ENCODE data around the gene MAPK12. TPM values are rescaled to one million over a fixed set of nuclear protein-coding genes. Genes with fewer than 3 reads are reported as not detected.

Gene MAPK12
- total RNA-seq, 2 experiments from 2014 or later = 9.1 to 9.7 TPM

DNA sequence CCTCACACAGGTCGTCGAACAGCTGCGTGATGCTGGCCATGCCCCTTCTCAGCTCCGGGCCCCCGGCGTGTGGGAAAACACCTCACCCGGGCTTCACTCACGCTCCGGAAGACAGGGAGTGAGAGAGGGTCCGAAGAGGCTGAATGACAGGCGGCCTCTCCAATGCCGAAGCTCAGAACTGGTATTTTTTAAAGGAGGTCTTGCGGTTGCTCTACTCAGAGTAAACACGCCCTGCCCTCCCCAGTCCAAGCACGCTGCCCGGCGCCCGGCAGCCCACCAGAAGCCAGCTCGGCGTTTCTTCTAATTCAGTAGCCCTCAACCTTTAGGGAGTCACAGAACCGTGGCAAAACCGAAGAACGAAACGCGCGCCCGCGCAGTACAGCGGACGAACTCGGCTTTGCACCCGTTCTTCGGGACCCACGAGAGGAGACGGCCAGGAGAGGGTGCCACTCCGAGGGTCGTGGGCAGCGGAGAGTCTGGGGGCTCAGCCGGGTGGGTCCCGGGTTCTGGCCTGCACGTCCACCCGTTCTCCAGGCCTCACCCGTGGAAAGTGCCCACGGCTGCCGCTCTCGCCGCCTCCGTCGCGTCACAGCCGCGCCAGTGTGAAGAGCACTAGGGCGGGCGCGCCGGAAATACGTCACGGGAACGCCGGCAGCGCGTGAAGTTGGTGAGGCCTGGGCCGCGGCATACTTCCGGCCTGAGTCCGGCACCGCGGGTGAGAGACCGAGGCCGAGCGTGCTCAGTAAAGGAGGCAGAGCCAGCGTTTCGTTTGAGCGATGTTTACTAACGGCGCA lies 16.9 kb downstream of the MAPK12 start, which contains the start of gene TUBGCP6:
TUBGCP6 (minus strand) TSS at position 604 of the 794 bp plus-strand sequence; CDS start at position 40, 564 bp downstream.
- CTCF ChIA-PET = interaction anchor here (0.6 to 2.8 kb wide), 15 partner anchors 8 to 376 kb away, joined by 3 to 9 read pairs (median 3); partner anchors contain the start of genes LMF2, MAPK12, NCAPH2 and SCO2
- Mint-ChIP-seq H3K36me3 (peaks cover 13% of the 10 kb centered on the region), H3K4me3 (peak within 1 kb of the TSS; percentile 91), H3K27me3 (no peaks in the 10 kb centered on the region), H3K9me3 (no peaks in the 10 kb centered on the region), H3K27ac (peak within 1 kb of the TSS; percentile 90), H3K4me1 (ENCODE audit: low read depth) (peaks cover 41% of the 10 kb centered on the region)
- POLR2A ChIA-PET = interaction anchor here (0.6 to 1.3 kb wide), 7 partner anchors 19 to 290 kb away, joined by 3 to 5 read pairs (median 3); partner anchors contain the start of genes LMF2, NCAPH2 and SCO2
- DNase-seq = peak; percentile 95
- intact Hi-C loops (cut with micrococcal nuclease) = loop anchor here (2.0 to 5.0 kb wide), 4 partner anchors 52 to 376 kb away; partner anchors contain the start of genes NCAPH2 and PPP6R2

DNA sequence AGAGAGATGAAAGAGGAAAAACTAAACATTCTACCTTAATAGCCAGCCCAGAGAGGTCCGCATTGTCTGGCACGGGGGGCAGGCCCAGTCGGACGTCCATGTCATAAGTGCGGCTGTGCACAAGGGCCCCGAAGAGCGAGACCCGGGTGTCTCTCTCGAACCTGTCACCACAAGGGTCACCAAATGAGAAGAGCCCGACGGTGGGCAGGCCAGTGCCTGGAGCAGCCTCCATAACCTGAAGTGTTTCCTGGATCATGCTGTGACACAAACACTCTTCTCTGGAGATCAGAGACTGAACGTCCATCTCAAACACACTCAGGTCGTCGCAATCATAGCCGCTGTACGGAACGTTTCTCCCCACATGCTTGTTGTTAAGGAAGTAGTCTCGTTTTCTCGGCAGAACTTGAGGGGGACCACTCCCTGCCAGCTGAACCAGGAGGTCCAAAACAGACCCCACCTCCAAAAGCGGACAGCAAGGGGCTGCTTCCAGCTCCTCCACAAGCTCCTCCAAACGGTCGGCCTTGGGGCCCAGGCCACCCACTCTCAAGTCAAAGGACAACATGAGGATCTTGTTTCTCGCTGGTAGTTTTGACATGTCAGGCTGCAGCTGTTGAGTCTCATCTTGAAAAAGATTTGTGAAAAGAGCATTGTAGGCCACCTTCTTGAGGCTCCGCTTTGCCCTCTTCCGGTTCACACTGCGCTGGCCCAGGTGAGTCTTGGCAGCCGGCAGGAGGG lies 17.6 kb downstream of the MAPK12 start:
- no peak for DNase-seq
- no peaks in the 10 kb centered on the region for H3K27me3 Mint-ChIP-seq
- peak overlapping the region; percentile 90 for H3K27ac Mint-ChIP-seq
- peak overlapping the region; percentile 91 for H3K4me3 Mint-ChIP-seq
- ChIA-PET CTCF (interaction anchor here (0.6 to 7.0 kb wide), 17 partner anchors 8 to 377 kb away, joined by 3 to 34 read pairs (median 4); partner anchors contain the start of genes HDAC10, LMF2, MAPK12 and NCAPH2), POLR2A (interaction anchor here (0.6 to 1.3 kb wide), 8 partner anchors 19 to 377 kb away, joined by 3 to 5 read pairs (median 4); partner anchors contain the start of genes LMF2, NCAPH2 and SCO2)
- no peaks in the 10 kb centered on the region for H3K9me3 Mint-ChIP-seq
- H3K36me3 Mint-ChIP-seq = peaks cover 13% of the 10 kb centered on the region
- peaks cover 41% of the 10 kb centered on the region for H3K4me1 Mint-ChIP-seq (ENCODE audit: low read depth)
- intact Hi-C loops (cut with micrococcal nuclease) = loop anchor here (2.0 to 5.0 kb wide), 4 partner anchors 52 to 377 kb away; partner anchors contain the start of genes NCAPH2 and PPP6R2

DNA sequence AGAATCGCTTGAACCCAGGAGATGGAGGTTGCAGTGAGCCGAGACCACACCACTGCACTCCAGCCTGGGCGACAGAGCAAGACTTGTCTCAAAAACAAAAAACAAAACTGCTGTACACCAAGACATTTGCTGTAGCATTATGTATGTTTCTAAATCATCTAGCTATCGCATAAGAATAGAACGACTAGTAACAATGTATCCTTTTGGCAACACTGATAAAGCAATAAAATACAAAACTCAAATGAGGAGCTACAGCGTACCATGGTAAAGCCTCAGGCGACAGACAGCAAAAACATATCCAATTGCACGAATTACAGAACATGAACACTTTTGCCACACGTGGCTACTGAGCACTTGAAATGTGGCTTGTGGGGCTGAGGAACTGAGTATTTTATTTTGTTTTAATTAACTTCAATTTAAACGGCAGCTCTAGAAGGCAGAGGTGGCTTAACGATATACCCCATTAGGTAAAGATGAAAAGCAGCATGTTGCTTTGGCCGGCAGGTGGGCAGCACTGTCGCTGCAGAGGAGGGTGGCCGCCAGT lies 19.0 kb downstream of the MAPK12 start:
- Mint-ChIP-seq H3K36me3 (peaks cover 13% of the 10 kb centered on the region), H3K9me3 (no peaks in the 10 kb centered on the region), H3K4me1 (ENCODE audit: low read depth) (peaks cover 35% of the 10 kb centered on the region), H3K4me3 (peak overlapping the region; percentile 91), H3K27me3 (no peaks in the 10 kb centered on the region), H3K27ac (no peak overlapping the region)
- intact Hi-C loops (cut with micrococcal nuclease) = loop anchor here (5.0 kb wide), 1 partner anchor 50 kb away; no protein-coding TSS in a partner anchor
- POLR2A ChIA-PET = no interaction called here
- CTCF ChIA-PET = interaction anchor here (0.7 to 7.0 kb wide), 18 partner anchors 9 to 378 kb away, joined by 3 to 34 read pairs (median 3); partner anchors contain the start of genes HDAC10 and SCO2
- no peak for DNase-seq

DNA sequence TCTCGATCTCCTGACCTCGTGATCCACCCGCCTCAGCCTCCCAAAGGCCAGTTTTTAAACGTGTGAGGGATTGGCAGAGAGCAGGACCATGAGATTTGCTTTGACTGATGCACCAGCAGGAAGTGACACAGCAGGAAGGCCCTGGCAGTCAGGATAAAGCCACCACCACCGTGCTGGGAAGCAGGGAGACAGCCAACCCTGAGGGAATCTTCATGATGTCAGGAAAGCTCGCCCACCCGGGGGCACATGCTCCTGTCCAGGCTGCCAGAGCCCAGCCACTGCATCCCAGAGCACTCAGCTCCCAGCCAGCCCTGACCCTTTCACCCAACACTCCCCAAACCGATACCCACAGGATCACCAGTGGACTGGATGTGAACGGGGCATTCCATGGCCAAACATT lies 22.7 kb downstream of the MAPK12 start:
- no peak for DNase-seq
- intact Hi-C loops (cut with micrococcal nuclease) = no loop called here
- H3K4me3 Mint-ChIP-seq = no peak overlapping the region
- peaks cover 14% of the 10 kb centered on the region for H3K36me3 Mint-ChIP-seq
- peak overlapping the region; percentile 38 for H3K27ac Mint-ChIP-seq
- ChIA-PET POLR2A (no interaction called here), CTCF (interaction anchor here (0.9 to 7.0 kb wide), 3 partner anchors 55 to 103 kb away, joined by 3 to 34 read pairs (median 4); no protein-coding TSS in a partner anchor)
- H3K9me3 Mint-ChIP-seq = no peaks in the 10 kb centered on the region
- H3K27me3 Mint-ChIP-seq = no peaks in the 10 kb centered on the region
- H3K4me1 Mint-ChIP-seq (ENCODE audit: low read depth) = peaks cover 26% of the 10 kb centered on the region

DNA sequence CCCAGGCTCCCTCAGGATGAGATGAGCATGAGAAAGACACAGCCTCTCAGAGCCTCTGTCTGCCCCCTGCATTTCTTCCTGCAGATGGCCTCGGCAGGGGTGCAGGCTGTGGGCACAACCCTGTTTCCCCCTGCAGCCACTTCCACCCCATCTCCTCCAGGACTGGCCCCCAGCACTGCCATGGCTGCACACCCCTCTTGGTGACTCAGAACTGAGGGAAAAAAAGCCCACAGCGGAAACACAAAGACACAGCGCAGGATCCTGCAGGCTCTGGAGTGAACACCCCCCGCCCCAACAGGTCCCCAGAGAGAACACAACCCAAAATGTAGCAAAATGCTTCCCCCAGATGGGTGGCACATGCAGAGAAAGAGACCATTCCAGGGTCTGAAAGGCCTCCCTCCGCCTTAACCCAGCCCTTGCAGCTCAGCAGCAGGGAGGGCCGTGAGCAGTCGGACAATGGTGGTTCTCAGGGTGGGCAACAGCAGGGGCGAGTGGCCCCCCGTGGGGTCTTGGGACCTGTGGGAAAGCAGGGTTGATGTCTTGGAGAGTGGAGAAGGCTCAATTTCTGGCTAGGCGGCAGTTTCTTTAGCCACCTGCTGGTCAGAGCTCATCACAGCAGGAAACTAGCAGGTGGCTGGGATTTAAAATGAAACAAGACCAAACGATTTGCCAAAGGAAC lies 24.6 kb downstream of the MAPK12 start:
- H3K9me3 Mint-ChIP-seq = no peaks in the 10 kb centered on the region
- ChIA-PET CTCF (interaction anchor here (0.6 to 7.0 kb wide), 5 partner anchors 9 to 469 kb away, joined by 3 to 34 read pairs (median 3); no protein-coding TSS in a partner anchor), POLR2A (no interaction called here)
- no peaks in the 10 kb centered on the region for H3K27me3 Mint-ChIP-seq
- no peak overlapping the region for H3K27ac Mint-ChIP-seq
- no peak overlapping the region for H3K4me3 Mint-ChIP-seq
- intact Hi-C loops (cut with micrococcal nuclease) = no loop called here
- DNase-seq = no peak
- peaks cover 9% of the 10 kb centered on the region for H3K36me3 Mint-ChIP-seq
- H3K4me1 Mint-ChIP-seq (ENCODE audit: low read depth) = peaks cover 12% of the 10 kb centered on the region

DNA sequence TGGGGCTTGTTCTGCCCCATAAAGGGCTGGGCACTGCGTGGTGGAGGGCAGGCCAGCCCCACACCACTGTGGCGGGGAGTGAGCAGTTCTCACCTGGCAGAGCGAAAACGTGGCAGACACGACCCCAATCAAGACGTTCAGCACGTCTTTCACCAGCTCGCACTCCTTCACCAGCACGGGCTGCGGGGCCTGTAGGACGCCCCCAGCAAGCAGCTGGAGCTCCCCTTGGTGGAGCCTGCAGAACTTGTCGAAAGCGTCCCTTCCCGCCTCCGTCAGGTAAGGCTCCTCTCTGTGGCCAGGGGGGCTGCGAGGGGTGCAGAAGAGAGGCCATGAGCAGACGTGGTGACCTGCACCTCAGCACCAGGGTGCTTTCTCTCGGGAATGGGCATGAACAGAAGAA lies 28.3 kb downstream of the MAPK12 start:
- intact Hi-C loops (cut with micrococcal nuclease) = no loop called here
- H3K4me3 Mint-ChIP-seq = no peak overlapping the region
- ChIA-PET CTCF (interaction anchor here (1.3 to 1.8 kb wide), 2 partner anchors 7 to 85 kb away, joined by 3 to 5 read pairs; no protein-coding TSS in a partner anchor), POLR2A (no interaction called here)
- no peak for DNase-seq
- H3K27ac Mint-ChIP-seq = no peak overlapping the region
- no peaks in the 10 kb centered on the region for H3K4me1 Mint-ChIP-seq (ENCODE audit: low read depth)
- no peaks in the 10 kb centered on the region for H3K27me3 Mint-ChIP-seq
- peaks cover 9% of the 10 kb centered on the region for H3K36me3 Mint-ChIP-seq
- no peaks in the 10 kb centered on the region for H3K9me3 Mint-ChIP-seq

DNA sequence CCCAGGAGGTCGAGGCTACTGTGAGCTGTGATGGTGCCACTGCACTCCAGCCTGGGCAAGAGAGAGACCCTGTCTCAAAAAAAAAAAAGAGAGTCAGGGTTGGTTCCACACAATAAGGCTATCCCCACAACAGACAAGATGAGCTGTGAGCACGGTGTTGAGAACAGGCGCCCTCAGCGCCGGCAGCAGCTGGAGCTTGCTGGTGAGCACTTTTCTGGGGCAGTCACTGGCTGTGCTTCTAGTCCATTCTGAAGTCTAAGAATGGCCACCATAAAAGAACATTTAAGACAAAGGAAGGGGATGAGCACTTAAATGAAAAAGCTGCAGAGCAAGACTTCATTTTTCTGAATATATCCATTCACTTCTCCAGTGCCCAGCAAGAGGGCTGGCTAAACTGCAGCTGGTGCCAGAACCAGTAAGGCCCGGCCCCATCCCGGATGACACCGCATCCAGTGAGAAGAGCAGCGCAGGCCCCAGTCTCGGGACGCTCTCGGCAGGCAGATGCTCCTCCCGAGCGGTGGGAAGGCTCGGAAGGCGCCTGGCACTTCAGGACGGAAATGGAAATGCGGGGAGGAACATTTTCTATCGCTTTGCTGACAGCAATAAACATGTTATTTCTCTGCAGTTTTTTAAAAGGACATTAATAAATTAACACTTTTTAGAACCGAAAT lies 28.9 kb downstream of the MAPK12 start:
- no peaks in the 10 kb centered on the region for H3K27me3 Mint-ChIP-seq
- no peaks in the 10 kb centered on the region for H3K9me3 Mint-ChIP-seq
- H3K4me3 Mint-ChIP-seq = no peak overlapping the region
- DNase-seq = no peak
- peaks cover 6% of the 10 kb centered on the region for H3K36me3 Mint-ChIP-seq
- H3K4me1 Mint-ChIP-seq (ENCODE audit: low read depth) = no peaks in the 10 kb centered on the region
- ChIA-PET POLR2A (no interaction called here), CTCF (interaction anchor here (0.6 to 1.8 kb wide), 4 partner anchors 8 to 84 kb away, joined by 3 to 7 read pairs (median 4); no protein-coding TSS in a partner anchor)
- intact Hi-C loops (cut with micrococcal nuclease) = no loop called here
- no peak overlapping the region for H3K27ac Mint-ChIP-seq

DNA sequence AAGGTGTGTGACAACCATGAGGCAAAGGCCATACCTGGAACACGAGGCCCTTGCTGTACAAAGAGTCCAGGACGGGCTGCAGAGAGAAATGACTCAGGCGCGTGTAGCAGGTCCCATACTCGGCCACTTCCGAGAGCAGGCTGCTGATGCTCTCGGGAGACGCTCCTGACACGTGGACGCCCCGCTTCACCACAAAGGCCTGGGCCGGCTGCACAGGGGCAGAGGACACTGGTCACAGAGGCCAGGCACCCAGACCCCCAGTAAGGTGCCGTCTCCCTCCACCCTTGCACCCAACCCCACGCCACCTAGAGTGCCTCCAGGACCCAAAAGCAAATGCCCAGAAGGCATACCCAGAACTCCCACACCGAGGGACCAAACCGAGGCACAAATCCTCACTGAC lies 32.1 kb downstream of the MAPK12 start:
- intact Hi-C loops (cut with micrococcal nuclease) = no loop called here
- Mint-ChIP-seq H3K4me1 (ENCODE audit: low read depth) (no peaks in the 10 kb centered on the region), H3K27ac (no peak overlapping the region), H3K36me3 (no peaks in the 10 kb centered on the region), H3K27me3 (no peaks in the 10 kb centered on the region), H3K4me3 (no peak overlapping the region), H3K9me3 (no peaks in the 10 kb centered on the region)
- POLR2A ChIA-PET = no interaction called here
- CTCF ChIA-PET = no interaction called here
- no peak for DNase-seq

DNA sequence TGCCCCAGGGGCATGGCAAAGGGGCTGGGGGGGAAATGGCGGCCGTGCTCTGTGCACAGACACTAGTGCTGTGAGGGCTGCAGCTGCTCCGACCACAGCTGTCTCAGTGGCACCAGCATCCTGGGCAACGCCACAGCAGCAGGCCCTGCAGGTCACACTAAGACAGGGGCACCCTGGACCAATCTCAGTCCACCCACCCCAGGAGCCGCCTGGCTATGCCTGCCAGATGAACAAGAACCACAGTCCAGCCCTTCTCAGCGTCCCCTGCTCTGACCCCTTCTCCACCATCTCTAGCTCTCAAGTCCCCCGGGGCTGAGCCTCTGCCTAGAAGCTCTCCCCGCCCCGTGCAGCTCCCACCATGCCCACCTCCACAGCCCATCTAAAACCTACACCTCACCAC lies 33.1 kb downstream of the MAPK12 start:
- intact Hi-C loops (cut with micrococcal nuclease) = no loop called here
- CTCF ChIA-PET = interaction anchor here (0.7 kb wide), 1 partner anchor 14 kb away, joined by 3 read pairs; no protein-coding TSS in a partner anchor
- peaks cover 4% of the 10 kb centered on the region for H3K36me3 Mint-ChIP-seq
- H3K27ac Mint-ChIP-seq = no peak overlapping the region
- H3K9me3 Mint-ChIP-seq = no peaks in the 10 kb centered on the region
- no peaks in the 10 kb centered on the region for H3K27me3 Mint-ChIP-seq
- no peak overlapping the region for H3K4me3 Mint-ChIP-seq
- POLR2A ChIA-PET = no interaction called here
- no peaks in the 10 kb centered on the region for H3K4me1 Mint-ChIP-seq (ENCODE audit: low read depth)
- no peak for DNase-seq

DNA sequence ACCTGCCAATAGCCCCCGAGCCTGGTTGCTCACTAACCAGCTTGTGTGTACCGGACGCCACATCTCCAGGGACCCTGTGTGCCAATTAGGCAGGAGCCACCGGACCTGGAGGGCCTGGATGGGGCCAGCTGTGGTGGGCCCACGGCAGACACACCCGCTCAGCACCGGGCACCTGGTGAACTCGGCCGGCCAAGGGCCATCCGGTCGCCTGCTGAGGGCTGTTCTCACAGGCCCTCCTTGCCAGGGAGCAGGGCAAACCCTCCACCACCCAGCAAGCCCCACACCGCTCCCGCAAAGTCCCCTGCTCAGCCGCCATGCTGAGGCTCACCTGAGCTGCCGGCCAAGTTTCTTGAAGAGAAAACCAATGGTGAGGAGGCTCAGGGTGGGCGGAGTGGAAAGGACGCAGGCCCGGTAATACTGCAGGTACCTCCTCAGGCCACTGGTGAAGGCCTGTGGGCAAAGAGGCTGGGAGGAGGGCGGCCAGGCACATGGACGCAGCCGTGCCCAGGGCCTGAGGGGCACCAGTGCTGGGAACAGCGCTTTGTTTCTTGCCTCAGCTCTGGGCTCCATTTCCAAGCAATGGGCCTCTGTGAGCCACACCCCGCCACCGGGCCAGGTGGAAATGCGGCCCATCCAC lies 33.8 kb downstream of the MAPK12 start:
- Mint-ChIP-seq H3K4me3 (no peak overlapping the region), H3K36me3 (peaks cover 9% of the 10 kb centered on the region), H3K9me3 (no peaks in the 10 kb centered on the region), H3K4me1 (ENCODE audit: low read depth) (no peaks in the 10 kb centered on the region), H3K27me3 (no peaks in the 10 kb centered on the region), H3K27ac (no peak overlapping the region)
- ChIA-PET CTCF (interaction anchor here (0.7 to 1.2 kb wide), 2 partner anchors 9 to 15 kb away, joined by 3 read pairs; no protein-coding TSS in a partner anchor), POLR2A (no interaction called here)
- no peak for DNase-seq
- intact Hi-C loops (cut with micrococcal nuclease) = no loop called here

Measured in activated CD4-positive, alpha-beta memory T cell treated with anti-CD3 and anti-CD28 coated beads for 36 hours (primary cell).